Activated CD8-positive, alpha-beta memory T cell treated with anti-CD3 and anti-CD28 coated beads, Interleukin-2, amount 10 ng/mL, durations not matched to agents 7 days and 5 days (primary cell): ENCODE data around the gene KMO. TPM values are rescaled to one million over a fixed set of nuclear protein-coding genes. Genes with fewer than 3 reads are reported as not detected.

Source experiments
- ATAC-seq: fragments of 150-1000 bp; cut with Tn5 transposase; one replicate; pipeline ENCODE4 v1.10.0; 2021; ENCODE audit warnings: moderate library complexity
- CTCF ChIA-PET: fragments of 350-600 bp; sonication (Branson Sonifier 250); formaldehyde crosslinking; loops from one replicate; lab custom pipeline; 2021; ENCODE audit warnings: antibody characterized with exemption; lab: Charles Lee
- DNase-seq: peaks from one replicate; pipeline ENCODE4 v3.0.0-alpha.2; 2020
- H3K27ac Mint-ChIP-seq: one replicate; pipeline ENCODE4 v1.8.0; 2021; ENCODE audit warnings: mild to moderate bottlenecking, mixed read lengths
- H3K27me3 Mint-ChIP-seq: one replicate; pipeline ENCODE4 v1.8.0; 2021; ENCODE audit warnings: mixed read lengths
- H3K36me3 Mint-ChIP-seq: one replicate; pipeline ENCODE4 v1.8.0; 2021; ENCODE audit warnings: mild to moderate bottlenecking, mixed read lengths
- H3K4me1 Mint-ChIP-seq: one replicate; pipeline ENCODE4 v1.8.0; 2021; ENCODE audit warnings: mixed read lengths
- H3K4me3 Mint-ChIP-seq: one replicate; pipeline ENCODE4 v1.8.0; 2021; ENCODE audit warnings: mild to moderate bottlenecking, moderate library complexity, mixed read lengths
- H3K9me3 Mint-ChIP-seq: one replicate; pipeline ENCODE4 v1.8.0; 2022; ENCODE audit warnings: low read depth, mixed read lengths
- total RNA-seq, 2 experiments: library from RNA; stranded (reverse); gene quantifications; one replicate each; pipeline ENCODE4 v1.2.3, GENCODE V29; 2021

KMO gene
- total RNA-seq, 2 experiments from 2014 or later: not detected

DNA sequence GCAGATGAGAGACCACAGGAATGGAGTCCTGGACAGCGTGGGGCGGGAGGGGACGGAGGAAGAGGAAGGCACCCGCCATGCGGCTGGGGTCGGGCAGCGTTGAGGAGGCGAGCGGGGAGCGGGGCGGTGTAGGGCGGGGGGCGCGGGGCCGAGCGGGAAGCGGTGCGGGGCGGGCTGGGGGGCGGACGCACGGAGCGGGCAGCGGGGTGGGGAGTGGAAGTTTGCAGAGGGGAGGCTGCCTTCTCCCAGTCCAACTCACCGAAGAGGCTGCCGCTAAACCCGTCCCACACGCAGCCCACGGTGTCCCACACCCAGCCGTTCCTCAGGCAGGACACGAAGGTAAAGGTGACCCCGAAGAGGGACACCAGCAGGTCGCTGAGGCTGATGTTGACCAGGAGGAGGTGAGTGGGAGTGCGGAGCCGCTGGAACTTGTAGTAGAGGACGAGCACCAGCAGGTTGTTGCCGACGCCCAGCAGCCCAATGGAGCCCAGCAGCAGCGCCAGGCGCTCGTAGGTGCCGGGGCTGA, 107.5 kb downstream of the KMO start:
- H3K27ac Mint-ChIP-seq: peak overlapping the region; percentile 85
- CTCF ChIA-PET: interaction anchor here (0.7 kb wide), 1 partner anchor 12 kb away, joined by 3 read pairs; no protein-coding TSS in a partner anchor
- peaks cover 5% of the 10 kb centered on the region for H3K9me3 Mint-ChIP-seq
- DNase-seq (peak; percentile 65), ATAC-seq (peak; percentile 35)
- H3K4me3 Mint-ChIP-seq: peak overlapping the region; percentile 78
- H3K27me3 Mint-ChIP-seq: peaks cover under 1% of the 10 kb centered on the region
- peaks cover 38% of the 10 kb centered on the region for H3K4me1 Mint-ChIP-seq
- peaks cover 26% of the 10 kb centered on the region for H3K36me3 Mint-ChIP-seq

DNA sequence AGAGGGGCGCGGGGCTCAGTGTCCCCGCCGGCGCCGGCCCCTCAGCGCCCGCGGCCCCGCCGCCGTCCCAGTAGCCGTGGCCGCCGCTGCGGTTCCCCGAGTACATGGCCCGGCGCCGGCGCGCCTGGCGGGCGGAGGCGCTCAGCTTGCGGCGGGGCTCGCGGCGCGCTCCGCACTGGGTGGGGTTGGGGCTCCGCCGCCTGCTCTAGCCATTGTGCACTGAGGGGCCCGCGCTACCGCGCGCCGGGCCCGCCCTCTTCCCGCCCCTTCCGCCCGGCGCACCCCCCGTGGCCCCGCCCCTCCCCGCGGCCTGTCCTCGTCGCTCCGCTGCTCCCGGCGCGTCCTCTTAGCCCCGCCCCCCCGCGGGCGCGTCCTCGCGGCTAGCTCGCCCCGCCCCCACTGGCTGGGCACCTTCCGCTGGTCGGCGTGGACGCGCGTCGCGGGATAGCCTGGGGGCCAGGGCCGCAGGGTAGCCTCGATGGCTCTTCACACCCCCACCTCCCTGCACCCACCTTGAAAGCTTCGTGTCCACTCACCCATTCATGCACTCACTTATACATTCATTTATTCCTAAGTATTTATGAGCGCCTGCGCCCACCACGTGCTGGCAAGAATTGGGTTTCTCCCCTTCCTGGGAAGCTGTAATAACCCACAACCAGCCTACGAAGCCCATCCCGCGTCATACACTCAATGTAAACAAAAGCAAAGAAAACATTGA, 108.1 kb downstream of the KMO start, which contains the start of the genes CHML and OPN3:
CHML (minus strand) TSS at position 221 of the 718 bp plus-strand sequence. CDS start 4,603 bp downstream, outside the sequence.
OPN3 (minus strand) TSS at position 221 of the 718 bp plus-strand sequence; CDS start at position 106, 115 bp downstream.
- Mint-ChIP-seq H3K4me3 (peak within 1 kb of the TSS; percentile 78), H3K27me3 (peaks cover 2% of the 10 kb centered on the region), H3K36me3 (peaks cover 20% of the 10 kb centered on the region), H3K27ac (peak within 1 kb of the TSS; percentile 85), H3K4me1 (peaks cover 38% of the 10 kb centered on the region), H3K9me3 (peaks cover 5% of the 10 kb centered on the region)
- CTCF ChIA-PET: interaction anchor here (0.9 to 1.4 kb wide), 2 partner anchors 13 to 30 kb away, joined by 3 read pairs; no protein-coding TSS in a partner anchor
- DNase-seq (peak; percentile 94), ATAC-seq (peak; percentile 97)

GRCh38 chr1:241640867-241641622, 108.9 kb downstream of the KMO start:
- CTCF ChIA-PET: interaction anchor here (0.6 to 1.4 kb wide), 4 partner anchors 12 to 30 kb away, joined by 3 to 4 read pairs (median 3); no protein-coding TSS in a partner anchor
- H3K9me3 Mint-ChIP-seq: peaks cover 5% of the 10 kb centered on the region
- H3K27ac Mint-ChIP-seq: peak overlapping the region; percentile 75
- H3K4me3 Mint-ChIP-seq: peak overlapping the region; percentile 52
- ATAC-seq (no peak), DNase-seq (no peak)
- H3K4me1 Mint-ChIP-seq: peaks cover 38% of the 10 kb centered on the region
- H3K36me3 Mint-ChIP-seq: peaks cover 16% of the 10 kb centered on the region
- H3K27me3 Mint-ChIP-seq: peaks cover 2% of the 10 kb centered on the region

GRCh38 chr1:241641773-241642592, 109.8 kb downstream of the KMO start:
- peaks cover 2% of the 10 kb centered on the region for H3K27me3 Mint-ChIP-seq
- CTCF ChIA-PET: interaction anchor here (0.6 to 1.0 kb wide), 3 partner anchors 20 to 31 kb away, joined by 3 to 4 read pairs (median 3); no protein-coding TSS in a partner anchor
- no peak for DNase-seq
- no peak for ATAC-seq
- H3K27ac Mint-ChIP-seq: no peak overlapping the region
- peaks cover 34% of the 10 kb centered on the region for H3K4me1 Mint-ChIP-seq
- H3K9me3 Mint-ChIP-seq: peaks cover 5% of the 10 kb centered on the region
- peaks cover 10% of the 10 kb centered on the region for H3K36me3 Mint-ChIP-seq
- H3K4me3 Mint-ChIP-seq: no peak overlapping the region

GRCh38 chr1:241642593-241642944, 110.4 kb downstream of the KMO start:
- CTCF ChIA-PET: interaction anchor here (1.0 kb wide), 1 partner anchor 21 kb away, joined by 3 read pairs; no protein-coding TSS in a partner anchor
- Mint-ChIP-seq H3K4me1 (peaks cover 28% of the 10 kb centered on the region), H3K27me3 (peaks cover 2% of the 10 kb centered on the region), H3K27ac (no peak overlapping the region), H3K4me3 (no peak overlapping the region), H3K36me3 (peaks cover 7% of the 10 kb centered on the region), H3K9me3 (peaks cover 5% of the 10 kb centered on the region)
- DNase-seq (no peak), ATAC-seq (no peak)

DNA sequence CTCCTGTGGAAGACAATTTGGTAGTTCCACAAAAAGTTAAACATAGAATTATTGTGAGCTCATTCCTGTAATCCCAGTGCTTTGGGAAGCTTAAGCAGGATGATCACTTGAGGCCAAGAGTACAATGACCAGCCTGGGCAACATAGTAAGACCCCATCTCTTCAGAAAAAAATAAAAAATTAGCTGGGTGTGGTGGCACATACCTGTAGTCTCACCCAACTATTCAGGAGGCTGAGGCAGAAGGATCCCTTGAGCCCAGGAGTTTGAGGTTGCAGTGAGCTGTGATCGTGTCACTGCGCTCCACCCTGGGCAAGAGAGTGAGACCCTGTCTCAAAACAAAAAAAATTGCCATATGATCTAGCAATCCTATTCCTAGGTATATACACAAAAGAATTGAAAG, 112.1 kb downstream of the KMO start:
- H3K36me3 Mint-ChIP-seq: peaks cover 5% of the 10 kb centered on the region
- H3K4me1 Mint-ChIP-seq: peaks cover 15% of the 10 kb centered on the region
- H3K4me3 Mint-ChIP-seq: no peak overlapping the region
- peaks cover 2% of the 10 kb centered on the region for H3K27me3 Mint-ChIP-seq
- peaks cover 5% of the 10 kb centered on the region for H3K9me3 Mint-ChIP-seq
- DNase-seq (no peak), ATAC-seq (no peak)
- CTCF ChIA-PET: interaction anchor here (0.6 kb wide), 1 partner anchor 326 kb away, joined by 3 read pairs; no protein-coding TSS in a partner anchor
- no peak overlapping the region for H3K27ac Mint-ChIP-seq

DNA sequence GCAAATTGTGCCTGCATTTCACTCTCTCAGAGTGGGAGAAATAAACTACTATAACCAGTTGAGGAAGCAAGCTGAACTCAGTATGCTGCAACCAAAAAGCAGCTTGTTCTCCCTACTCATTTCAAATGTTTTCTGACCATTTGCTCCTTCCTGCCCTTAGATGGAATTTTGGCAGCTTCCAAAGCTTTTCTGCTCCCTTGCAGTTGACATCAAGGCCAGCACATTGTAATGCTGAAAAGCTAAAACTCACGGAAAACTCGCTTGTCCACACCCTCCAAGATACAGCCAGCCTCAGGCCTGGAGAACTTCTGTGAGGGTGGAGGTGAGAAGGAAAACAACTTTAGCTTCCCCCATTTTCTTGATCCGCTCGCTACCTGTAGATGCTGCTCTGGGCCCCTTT, 113.0 kb downstream of the KMO start:
- ATAC-seq (no peak), DNase-seq (no peak)
- Mint-ChIP-seq H3K27ac (no peak overlapping the region), H3K4me1 (peaks cover 15% of the 10 kb centered on the region), H3K9me3 (peaks cover 5% of the 10 kb centered on the region), H3K36me3 (peaks cover 5% of the 10 kb centered on the region), H3K27me3 (peaks cover 2% of the 10 kb centered on the region), H3K4me3 (no peak overlapping the region)
- CTCF ChIA-PET: no interaction called here

Other genes starting within 250 kb of the KMO start
- gene RGS7, start 175.2 kb upstream of the KMO start, total RNA-seq: not detected
- gene FH, start 12.6 kb upstream of the KMO start, total RNA-seq: 10 to 100 TPM; 65.6 to 88.1 TPM
- gene CHML, start 108.0 kb downstream of the KMO start, total RNA-seq: 10 to 100 TPM in 1 of 2 experiments, 1 to 10 TPM in 1; 8.2 to 10.0 TPM
- gene OPN3, start 108.0 kb downstream of the KMO start, total RNA-seq: 10 to 100 TPM in 1 of 2 experiments, 1 to 10 TPM in 1; 9.7 to 11.1 TPM
- gene WDR64, start 119.9 kb downstream of the KMO start, total RNA-seq: under 1 TPM; 0.12 TPM